Smooth muscle cell of the brain vasculature (primary cell): ENCODE results near the gene DPP6.

ENCODE experiments used
- DNase-seq: peaks from one replicate; pipeline ENCODE4 v3.0.0-alpha.2; 2012; ENCODE audit warnings: low read depth, low spot score

DPP6 gene

GRCh38 chr7:154591544-154591943 is 539.3 kb downstream of the DPP6 start:
- DNase-seq = no peak

- DNase-seq = no peak
Measured at GRCh38 chr7:154592388-154592787, 540.2 kb downstream of the DPP6 start.

- no peak for DNase-seq
Measured at GRCh38 chr7:154598396-154598795, 546.2 kb downstream of the DPP6 start.

GRCh38 chr7:154598864-154599263 is 546.7 kb downstream of the DPP6 start:
- no peak for DNase-seq

GRCh38 chr7:154610903-154611302 is 558.7 kb downstream of the DPP6 start:
- no peak for DNase-seq

GRCh38 chr7:154613811-154614210 is 561.6 kb downstream of the DPP6 start:
- DNase-seq = no peak

- DNase-seq = no peak
Measured at GRCh38 chr7:154620141-154620755, 568.0 kb downstream of the DPP6 start.

GRCh38 chr7:154623399-154623798 is 571.2 kb downstream of the DPP6 start:
- no peak for DNase-seq

GRCh38 chr7:154627646-154628290 is 575.6 kb downstream of the DPP6 start:
- DNase-seq = no peak

- DNase-seq = no peak
Measured at GRCh38 chr7:154628556-154628955, 576.4 kb downstream of the DPP6 start.

GRCh38 chr7:154631162-154631561 is 579.0 kb downstream of the DPP6 start:
- DNase-seq = no peak

- no peak for DNase-seq
Measured at GRCh38 chr7:154633641-154634040, 581.4 kb downstream of the DPP6 start.

- no peak for DNase-seq
Measured at GRCh38 chr7:154638286-154638685, 586.1 kb downstream of the DPP6 start.

- no peak for DNase-seq
Measured at GRCh38 chr7:154640266-154640865, 588.2 kb downstream of the DPP6 start.

GRCh38 chr7:154640917-154641316 is 588.7 kb downstream of the DPP6 start:
- DNase-seq = no peak

GRCh38 chr7:154644366-154644765 is 592.2 kb downstream of the DPP6 start:
- no peak for DNase-seq

GRCh38 chr7:154646126-154647013 is 594.2 kb downstream of the DPP6 start:
- DNase-seq = no peak

GRCh38 chr7:154647625-154648024 is 595.4 kb downstream of the DPP6 start:
- DNase-seq = no peak

GRCh38 chr7:154649015-154649414 is 596.8 kb downstream of the DPP6 start:
- DNase-seq = no peak

- no peak for DNase-seq
Measured at GRCh38 chr7:154649434-154649833, 597.2 kb downstream of the DPP6 start.

GRCh38 chr7:154650275-154650674 is 598.1 kb downstream of the DPP6 start:
- DNase-seq = no peak

- DNase-seq = no peak
Measured at GRCh38 chr7:154651501-154651900, 599.3 kb downstream of the DPP6 start.
